Panc1 (cell line): ENCODE results near the gene PSME3IP1. TPM values are rescaled to one million over a fixed set of nuclear protein-coding genes. Genes with fewer than 3 reads are reported as not detected.

Experiments used
- ATAC-seq: fragments of 200-7000 bp; cut with Tn5 transposase; 2 replicates; pipeline ENCODE4 v1.9.1; 2020; ENCODE audit warnings: mild to moderate bottlenecking, moderate library complexity
- BruUV-seq: library from RNA; stranded (reverse); fragments of 400-500 nt; replicated peaks from 2 replicates; lab custom pipeline; 2021; lab: Mats Ljungman, UMichigan
- CTCF ChIA-PET: fragments of 300-600 bp; sonication (Branson Sonifier 250); formaldehyde crosslinking; loops from one replicate; lab custom pipeline; 2022; ENCODE audit warnings: antibody characterized with exemption; lab: Charles Lee
- POLR2A ChIA-PET: fragments of 300-600 bp; sonication (Branson Sonifier 250); formaldehyde crosslinking; loops from one replicate; lab custom pipeline; 2022; ENCODE audit warnings: antibody characterized with exemption; lab: Charles Lee
- DNase-seq: peaks from one replicate; pipeline ENCODE4 v3.0.0-alpha.2; 2010; ENCODE audit warnings: low read depth, low spot score
- H3K27ac ChIP-seq: 2 replicates; pipeline ENCODE4 v1.5.1; 2011; ENCODE audit warnings: mild to moderate bottlenecking, low read length, inconsistent platforms
- H3K27me3 ChIP-seq: fragments of 200-500 bp; sonication (Bioruptor generic); 2 replicates; pipeline ENCODE4 v1.6.0; 2014; ENCODE audit warnings: low read length, inconsistent platforms; ENCODE audit not compliant: control insufficient read depth, insufficient read depth
- H3K36me3 ChIP-seq: fragments of 200-500 bp; sonication (Bioruptor generic); 2 replicates; pipeline ENCODE4 v1.5.1; 2014; ENCODE audit warnings: inconsistent platforms, mild to moderate bottlenecking, low read length, moderate library complexity; ENCODE audit not compliant: control insufficient read depth, insufficient read depth
- H3K4me1 ChIP-seq: 2 replicates; pipeline ENCODE4 v1.5.1; 2011; ENCODE audit warnings: inconsistent platforms, mild to moderate bottlenecking, low read length, moderate library complexity; ENCODE audit not compliant: control insufficient read depth, insufficient read depth
- H3K4me3 ChIP-seq, 2 experiments: 2 replicates each; pipeline ENCODE4 v1.5.1; 2011 to 2012; ENCODE audit warnings: low read depth in 2 of 2, low read length in 2 of 2, mild to moderate bottlenecking in 2 of 2, inconsistent platforms in 1 of 2, moderate library complexity in 1 of 2
- H3K9me3 ChIP-seq: fragments of 200-500 bp; sonication (Bioruptor generic); 2 replicates; pipeline ENCODE4 v1.5.1; 2014; ENCODE audit warnings: low read depth, mild to moderate bottlenecking, inconsistent platforms, low read length, moderate library complexity; ENCODE audit not compliant: control insufficient read depth, insufficient read depth
- CTCF ChIP-seq: fragments of 450-650 bp; IDR thresholded peaks from 2 replicates; pipeline ENCODE4 v1.5.1; 2017; ENCODE audit warnings: mild to moderate bottlenecking
- POLR2AphosphoS5 ChIP-seq: IDR thresholded peaks from 2 replicates; pipeline ENCODE4 v1.6.1; 2012; ENCODE audit warnings: mild to moderate bottlenecking, low read depth, low read length, moderate library complexity
- REST ChIP-seq, 2 experiments: IDR thresholded peaks; 2 replicates each; pipeline ENCODE4 v1.6.1; 2011 to 2012; ENCODE audit warnings: low read depth in 2 of 2, control low read depth in 1 of 2, low read length in 1 of 2, mild to moderate bottlenecking in 1 of 2, moderate library complexity in 1 of 2; ENCODE audit not compliant: insufficient read depth in 1 of 2
- SIN3A ChIP-seq: IDR thresholded peaks from 2 replicates; pipeline ENCODE4 v1.6.1; 2012; ENCODE audit warnings: low read depth, mild to moderate bottlenecking, low read length, moderate library complexity, borderline replicate concordance; ENCODE audit not compliant: insufficient read depth
- TCF7L2 ChIP-seq: IDR thresholded peaks from 2 replicates; pipeline ENCODE4 v1.6.1; 2011; ENCODE audit warnings: mild to moderate bottlenecking, low read depth, low read length, inconsistent platforms
- in situ Hi-C: cut with HindIII; loops from 2 replicates; pipeline ENCODE4 v1.10.0; 2016; ENCODE audit warnings: low sequenced_read_pairs, low pct_unique_long_range_greater_than_20kb
- intact Hi-C: fragments of 100-400 bp; cut with micrococcal nuclease; formaldehyde crosslinking; loops from one replicate; pipeline ENCODE4 v1.10.0; 2022; ENCODE audit not compliant: unreplicated experiment
- total RNA-seq: library from RNA; stranded (reverse); gene quantifications from one replicate; pipeline ENCODE4 v1.2.1, GENCODE V29; 2021; ENCODE audit not compliant: unreplicated experiment

The PSME3IP1 gene
- total RNA-seq, 1 experiment from 2014 or later: 67.6 TPM

- no peak for TF ChIP-seq POLR2AphosphoS5
- no peak for TF ChIP-seq SIN3A
- TF ChIP-seq REST (IDR thresholded peaks at IDR 0.05; ENCODE audit: insufficient read depth in 1 of 2, low read depth in 2 of 2, low read length in 1 of 2): no peak
- no peak for TF ChIP-seq CTCF
- no peak for TF ChIP-seq TCF7L2
- in situ Hi-C loops: no loop called here
- Histone ChIP-seq H3K9me3 (no peaks in the 10 kb centered on the region), H3K27me3 (no peaks in the 10 kb centered on the region), H3K27ac (no peak overlapping the region), H3K4me1 (no peaks in the 10 kb centered on the region), H3K4me3 (no peak overlapping the region), H3K36me3 (0 out of 2 replicates have a peak, but pooled peaks cover 1% of the 10 kb centered on the region)
- ChIA-PET CTCF (no interaction called here), POLR2A (no interaction called here)
- no TSS peak for BruUV-seq
- ATAC-seq (no peak), DNase-seq (no peak)
- intact Hi-C loops: loop anchor here (10.0 kb wide), 1 partner anchor 64 kb away; no protein-coding TSS in a partner anchor
Observed at GRCh38 chr16:57148481-57148880, 37.4 kb downstream of the PSME3IP1 start.

- Histone ChIP-seq H3K4me1 (no peaks in the 10 kb centered on the region), H3K4me3 (no peak overlapping the region), H3K27me3 (no peaks in the 10 kb centered on the region), H3K9me3 (no peaks in the 10 kb centered on the region), H3K36me3 (no peaks in the 10 kb centered on the region), H3K27ac (no peak overlapping the region)
- TF ChIP-seq POLR2AphosphoS5: no peak
- TF ChIP-seq SIN3A: no peak
- no peak for TF ChIP-seq CTCF
- TF ChIP-seq TCF7L2: no peak
- TF ChIP-seq REST (IDR thresholded peaks at IDR 0.05; ENCODE audit: insufficient read depth in 1 of 2, low read depth in 2 of 2, low read length in 1 of 2): no peak
- in situ Hi-C loops: no loop called here
- no TSS peak for BruUV-seq
- ATAC-seq (no peak), DNase-seq (no peak)
- CTCF ChIA-PET: no interaction called here
- POLR2A ChIA-PET: no interaction called here
- intact Hi-C loops: loop anchor here (10.0 kb wide), 1 partner anchor 63 kb away; no protein-coding TSS in a partner anchor
Observed at GRCh38 chr16:57147381-57148221, 38.2 kb downstream of the PSME3IP1 start.
